Lower lobe of right lung (tissue), 2 donors: Measurements from ENCODE around the gene MTX1. TPM values are rescaled to one million over a fixed set of nuclear protein-coding genes. Genes with fewer than 3 reads are reported as not detected.

ENCODE experiments used
- ATAC-seq, 2 donors: fragments of 200-7000 bp; cut with Tn5 transposase; one replicate each; pipeline ENCODE4 v1.9.1; 2020 to 2022; ENCODE audit warnings: mild to moderate bottlenecking in 2 of 2, moderate library complexity in 2 of 2
- DNase-seq: peaks from one replicate; pipeline ENCODE4 v3.0.0-alpha.2; 2020
- H3K27ac ChIP-seq: fragments of 200-600 bp; one replicate; pipeline ENCODE4 v1.8.0; 2022
- H3K27me3 ChIP-seq: fragments of 200-600 bp; one replicate; pipeline ENCODE4 v1.8.0; 2022; ENCODE audit warnings: low read depth
- H3K36me3 ChIP-seq: fragments of 200-600 bp; one replicate; pipeline ENCODE4 v1.8.0; 2022; ENCODE audit warnings: mild to moderate bottlenecking
- H3K4me1 ChIP-seq: fragments of 200-600 bp; one replicate; pipeline ENCODE4 v1.8.0; 2022
- H3K4me3 ChIP-seq: fragments of 200-600 bp; one replicate; pipeline ENCODE4 v1.8.0; 2022; ENCODE audit warnings: mild to moderate bottlenecking
- H3K9me3 ChIP-seq: fragments of 200-600 bp; one replicate; pipeline ENCODE4 v1.8.0; 2022
- CTCF ChIP-seq: fragments of 200-600 bp; IDR thresholded peaks from one replicate; pipeline ENCODE4 v1.8.0; 2022; ENCODE audit warnings: antibody characterized with exemption, mild to moderate bottlenecking
- intact Hi-C: fragments of 100-400 bp; cut with DNase I; formaldehyde crosslinking; loops from one replicate; pipeline ENCODE4 v1.11.0; 2022
- total RNA-seq: library from RNA; stranded (reverse); fragmentation: NEBNext Ultra II Directional; extraction: Animal tissue kit (Norgen Biotek cat#: 25700); gene quantifications from one replicate; pipeline ENCODE4 v1.2.1, GENCODE V29; 2021
- donor health status: DM: no; HTN: yes; CAD: no; lungs with severe emphysema.

MTX1 gene
- total RNA-seq, 1 donor from 2014 or later: 27.9 TPM

- Histone ChIP-seq H3K27ac (no peak overlapping the region), H3K36me3 (peaks cover 10% of the 10 kb centered on the region), H3K4me3 (no peak overlapping the region), H3K27me3 (no peaks in the 10 kb centered on the region), H3K4me1 (peaks cover 34% of the 10 kb centered on the region), H3K9me3 (no peaks in the 10 kb centered on the region)
- no peak for TF ChIP-seq CTCF
- intact Hi-C loops: no loop called here
- ATAC-seq: no peak
- DNase-seq: no peak
Measured at GRCh38 chr1:155251566-155251965, 43.1 kb downstream of the MTX1 start.

- Histone ChIP-seq H3K4me1 (peaks cover 34% of the 10 kb centered on the region), H3K27me3 (no peaks in the 10 kb centered on the region), H3K4me3 (no peak overlapping the region), H3K36me3 (peaks cover 16% of the 10 kb centered on the region), H3K27ac (peak overlapping the region; percentile 11), H3K9me3 (no peaks in the 10 kb centered on the region)
- intact Hi-C loops: no loop called here
- no peak for TF ChIP-seq CTCF
- DNase-seq (no peak), ATAC-seq (no peak)
Measured at GRCh38 chr1:155253208-155253607, 44.7 kb downstream of the MTX1 start.

GRCh38 chr1:155253797-155254196 lies 45.3 kb downstream of the MTX1 start:
- H3K27ac ChIP-seq: peak overlapping the region; percentile 11

GRCh38 chr1:155254228-155254713 lies 45.8 kb downstream of the MTX1 start:
- intact Hi-C loops: no loop called here
- H3K4me3 ChIP-seq: peak overlapping the region; percentile 82
- DNase-seq: no peak
- peaks cover 34% of the 10 kb centered on the region for H3K4me1 ChIP-seq
- H3K9me3 ChIP-seq: no peaks in the 10 kb centered on the region
- no peaks in the 10 kb centered on the region for H3K27me3 ChIP-seq
- no peak for TF ChIP-seq CTCF
- H3K27ac ChIP-seq: peak overlapping the region; percentile 96
- H3K36me3 ChIP-seq: peaks cover 27% of the 10 kb centered on the region
- no peak for ATAC-seq

More at GRCh38 chr1:155253797-155254196, 45.3 kb downstream of the MTX1 start:
- ATAC-seq: no peak
- Histone ChIP-seq H3K36me3 (peaks cover 22% of the 10 kb centered on the region), H3K4me3 (peak overlapping the region; percentile 82), H3K4me1 (peaks cover 34% of the 10 kb centered on the region), H3K9me3 (no peaks in the 10 kb centered on the region), H3K27me3 (no peaks in the 10 kb centered on the region)
- intact Hi-C loops: no loop called here
- no peak for DNase-seq
- no peak for TF ChIP-seq CTCF

GRCh38 chr1:155254714-155255242 lies 46.3 kb downstream of the MTX1 start:
- DNase-seq: no peak
- H3K9me3 ChIP-seq: no peaks in the 10 kb centered on the region
- TF ChIP-seq CTCF: no peak
- ATAC-seq: peak; percentile 7 to 15
- peaks cover 31% of the 10 kb centered on the region for H3K36me3 ChIP-seq
- peak overlapping the region; percentile 96 for H3K27ac ChIP-seq
- intact Hi-C loops: no loop called here
- no peaks in the 10 kb centered on the region for H3K27me3 ChIP-seq
- peaks cover 34% of the 10 kb centered on the region for H3K4me1 ChIP-seq
- peak overlapping the region; percentile 82 for H3K4me3 ChIP-seq
